A673 (cell line): ENCODE measurements around the gene MOCS1.

Source experiments
- CTCF ChIP-seq: fragments of 300-800, 200-600 bp; sonication (generic); conservative IDR thresholded peaks from 2 replicates; pipeline ENCODE4 v1.5.1; 2017; ENCODE audit warnings: low read depth, mild to moderate bottlenecking, antibody characterized with exemption, low read length, moderate library complexity, mixed read lengths
- EZH2 ChIP-seq: fragments of 200-600 bp; sonication (generic); IDR thresholded peaks from 2 replicates; pipeline ENCODE4 v1.6.1; 2017; ENCODE audit warnings: borderline replicate concordance, low read depth, mild to moderate bottlenecking, mixed read lengths, antibody characterized with exemption, low read length; ENCODE audit not compliant: poor library complexity, severe bottlenecking

- TF ChIP-seq CTCF (no peak), EZH2 (no peak)
These were observed 21.8 kb downstream of the MOCS1 start for GRCh38 chr6:39912446-39912845.
